Stimulated activated naive B cell treated with anti-CD40 and anti-IgM and Interleukin-4, amounts not matched to agents 10 μg/mL and 1 μg/mL and 100 μg/mL, for 72 hours (primary cell): Measurements from ENCODE around the gene EHMT1.

Source experiments
- ATAC-seq, 2 donors: fragments of 150-1000 bp; cut with Tn5 transposase; replicated peaks; 2 replicates each; pipeline ENCODE4 v1.10.0; 2021; ENCODE audit warnings: moderate library complexity in 1 of 2
- DNase-seq: peaks from one replicate; pipeline ENCODE4 v3.0.0; 2021
- H3K27ac Mint-ChIP-seq: one replicate; pipeline ENCODE4 v1.8.0; 2022; ENCODE audit warnings: mild to moderate bottlenecking, mixed read lengths
- H3K27me3 Mint-ChIP-seq, 2 donors: one replicate each; pipeline ENCODE4 v1.8.0; 2022; ENCODE audit warnings: mixed read lengths in 2 of 2
- H3K36me3 Mint-ChIP-seq, 2 donors: one replicate each; pipeline ENCODE4 v1.8.0; 2022; ENCODE audit warnings: mixed read lengths in 2 of 2, mild to moderate bottlenecking in 1 of 2
- H3K4me1 Mint-ChIP-seq, 2 donors: one replicate each; pipeline ENCODE4 v1.8.0; 2022; ENCODE audit warnings: mixed read lengths in 2 of 2, mild to moderate bottlenecking in 1 of 2
- H3K4me3 Mint-ChIP-seq, 2 donors: one replicate each; pipeline ENCODE4 v1.8.0; 2022; ENCODE audit warnings: mild to moderate bottlenecking in 2 of 2, mixed read lengths in 2 of 2, moderate library complexity in 1 of 2
- H3K9me3 Mint-ChIP-seq, 2 donors: one replicate each; pipeline ENCODE4 v1.8.0; 2022; ENCODE audit warnings: mixed read lengths in 2 of 2, mild to moderate bottlenecking in 1 of 2

The EHMT1 gene

GRCh38 chr9:137787786-137788505 lies 169.1 kb downstream of the EHMT1 start:
- H3K27me3 Mint-ChIP-seq = no peaks in the 10 kb centered on the region
- H3K4me1 Mint-ChIP-seq = peaks cover 11% of the 10 kb centered on the region in 2 donors
- peak overlapping the region; percentile 42 to 44 for H3K4me3 Mint-ChIP-seq
- peak overlapping the region; percentile 74 for H3K27ac Mint-ChIP-seq
- no peak for ATAC-seq
- H3K36me3 Mint-ChIP-seq = peaks cover 53 to 70% of the 10 kb centered on the region in 2 donors
- peaks cover 2 to 3% of the 10 kb centered on the region in 2 donors for H3K9me3 Mint-ChIP-seq
- DNase-seq = no peak

GRCh38 chr9:137788561-137789294 lies 169.9 kb downstream of the EHMT1 start:
- DNase-seq (no peak), ATAC-seq (no peak)
- Mint-ChIP-seq H3K4me1 (peaks cover 6% of the 10 kb centered on the region in 2 donors), H3K9me3 (peaks cover 2 to 3% of the 10 kb centered on the region in 2 donors), H3K36me3 (peaks cover 53 to 78% of the 10 kb centered on the region in 2 donors), H3K27ac (peak overlapping the region; percentile 74), H3K27me3 (no peaks in the 10 kb centered on the region), H3K4me3 (peak overlapping the region; percentile 42 to 44)

- H3K27ac Mint-ChIP-seq = peak overlapping the region; percentile 80
- no peak for DNase-seq
- H3K36me3 Mint-ChIP-seq = peaks cover 52 to 75% of the 10 kb centered on the region in 2 donors
- H3K4me3 Mint-ChIP-seq = no peak overlapping the region
- H3K27me3 Mint-ChIP-seq = no peaks in the 10 kb centered on the region
- peaks cover 2 to 3% of the 10 kb centered on the region in 2 donors for H3K9me3 Mint-ChIP-seq
- ATAC-seq = no peak
- H3K4me1 Mint-ChIP-seq = peaks cover 5 to 6% of the 10 kb centered on the region in 2 donors
Measured at GRCh38 chr9:137789295-137789895, 170.6 kb downstream of the EHMT1 start.

- Mint-ChIP-seq H3K9me3 (peaks cover 2 to 3% of the 10 kb centered on the region in 2 donors), H3K27me3 (no peaks in the 10 kb centered on the region), H3K4me1 (peaks cover 5 to 6% of the 10 kb centered on the region in 2 donors), H3K27ac (no peak overlapping the region), H3K4me3 (no peak overlapping the region), H3K36me3 (peaks cover 60 to 76% of the 10 kb centered on the region in 2 donors)
- no peak for DNase-seq
- no peak for ATAC-seq
Measured at GRCh38 chr9:137791947-137792346, 173.1 kb downstream of the EHMT1 start.

GRCh38 chr9:137793196-137793841 lies 174.5 kb downstream of the EHMT1 start:
- Mint-ChIP-seq H3K4me3 (no peak overlapping the region), H3K4me1 (peaks cover 2% of the 10 kb centered on the region in 2 donors), H3K36me3 (peaks cover 62 to 78% of the 10 kb centered on the region in 2 donors), H3K27ac (peak overlapping the region; percentile 16), H3K9me3 (peaks cover 0 to under 1% of the 10 kb centered on the region in 2 donors), H3K27me3 (no peaks in the 10 kb centered on the region)
- ATAC-seq = no peak
- no peak for DNase-seq

DNA sequence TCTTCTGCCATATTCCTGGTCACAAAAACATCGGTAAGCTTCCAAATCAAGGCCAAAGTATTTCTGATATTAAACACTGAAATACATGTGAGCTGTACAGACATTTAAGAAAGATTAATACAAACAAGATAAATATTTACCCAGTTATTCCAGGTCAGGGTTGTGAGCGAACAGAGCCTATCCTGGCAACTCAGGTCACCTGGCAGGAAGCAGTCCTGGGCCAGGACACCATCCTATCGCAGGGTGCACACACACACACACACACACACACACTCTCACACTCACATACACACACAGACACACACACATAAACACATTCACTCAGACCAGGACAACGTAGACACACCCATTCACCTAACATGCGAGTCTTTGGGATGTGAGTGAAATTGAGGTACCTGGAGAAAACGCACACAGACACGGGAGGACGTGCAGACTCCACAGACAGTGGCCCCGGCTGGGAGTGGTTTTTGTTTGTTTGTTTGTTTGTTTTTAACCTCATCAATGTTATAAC lies 176.4 kb downstream of the EHMT1 start:
- no peaks in the 10 kb centered on the region for H3K9me3 Mint-ChIP-seq
- H3K4me1 Mint-ChIP-seq = peaks cover 0 to 4% of the 10 kb centered on the region in 2 donors
- ATAC-seq (no peak), DNase-seq (no peak)
- H3K4me3 Mint-ChIP-seq = no peak overlapping the region
- H3K27ac Mint-ChIP-seq = no peak overlapping the region
- peaks cover 67 to 84% of the 10 kb centered on the region in 2 donors for H3K36me3 Mint-ChIP-seq
- H3K27me3 Mint-ChIP-seq = no peaks in the 10 kb centered on the region

DNA sequence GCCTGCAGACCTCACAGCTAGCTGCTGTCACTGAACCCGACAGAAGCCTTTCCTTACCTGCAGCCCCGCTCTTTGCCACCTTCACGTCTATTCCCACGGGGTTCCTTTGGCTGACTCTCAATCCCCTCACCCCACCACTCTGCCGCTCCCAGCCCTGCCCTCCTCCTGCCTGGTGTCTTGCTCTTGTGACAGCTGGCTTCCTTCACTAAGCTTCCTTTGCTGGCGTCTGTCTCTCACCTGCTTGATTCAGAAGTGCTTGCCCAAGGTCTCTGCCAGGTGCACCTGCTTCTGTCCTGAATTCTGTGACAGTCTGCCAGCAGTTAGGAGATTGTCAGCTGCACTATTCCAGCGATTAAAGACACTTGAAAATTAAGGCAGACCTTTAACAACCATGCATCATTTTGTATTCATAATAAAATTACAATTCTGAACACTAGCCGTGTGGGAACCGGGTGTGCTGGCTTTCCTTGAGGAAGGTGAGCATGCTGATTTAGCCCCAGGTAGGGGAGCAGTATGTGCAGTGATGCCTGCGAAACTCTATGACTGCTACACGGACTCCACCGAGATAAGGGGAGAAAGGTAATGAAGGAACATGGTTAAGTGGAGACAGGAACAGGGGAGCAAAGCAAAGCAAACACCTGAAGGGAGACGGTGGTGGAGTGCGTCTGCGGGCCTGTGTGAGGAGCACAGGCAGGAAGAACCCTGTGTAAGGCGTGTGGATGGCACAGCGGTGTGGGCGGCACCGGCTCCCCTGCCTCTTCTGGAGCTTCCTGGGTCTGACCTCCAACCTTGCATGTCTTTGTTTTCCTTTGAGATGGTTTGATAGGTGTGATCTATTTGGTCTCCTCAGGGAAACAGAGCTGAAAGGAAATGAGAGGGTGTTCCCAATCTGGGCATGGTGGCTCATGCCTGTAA lies 178.7 kb downstream of the EHMT1 start:
- no peak for DNase-seq
- ATAC-seq = no peak
- Mint-ChIP-seq H3K27me3 (no peaks in the 10 kb centered on the region), H3K4me3 (peak overlapping the region in 1 of 2 donors; percentile 17), H3K36me3 (peaks cover 69 to 90% of the 10 kb centered on the region in 2 donors), H3K27ac (peak overlapping the region; percentile 77), H3K4me1 (peaks cover 4 to 6% of the 10 kb centered on the region in 2 donors), H3K9me3 (no peaks in the 10 kb centered on the region)

DNA sequence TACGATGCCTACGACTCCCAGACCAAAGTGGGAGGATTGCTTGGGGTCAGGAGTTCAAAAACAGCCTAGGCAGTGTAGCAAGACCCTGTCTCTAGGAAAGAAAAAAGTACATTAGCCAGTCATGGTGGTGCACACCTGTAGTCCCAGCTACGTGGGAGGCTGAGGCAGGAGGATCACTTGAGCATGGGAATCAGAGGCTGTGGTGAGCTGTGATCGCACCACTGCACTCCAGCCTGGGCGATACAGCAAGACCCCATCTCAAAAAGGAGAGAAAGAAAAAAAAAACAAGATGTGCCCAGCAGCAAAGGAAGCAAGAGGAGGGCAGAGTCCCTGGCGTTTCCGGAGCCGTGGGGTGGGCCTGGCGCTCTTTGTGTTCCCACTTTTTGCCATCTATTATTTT lies 179.3 kb downstream of the EHMT1 start:
- H3K4me1 Mint-ChIP-seq = peaks cover 6 to 9% of the 10 kb centered on the region in 2 donors
- no peaks in the 10 kb centered on the region for H3K9me3 Mint-ChIP-seq
- H3K27ac Mint-ChIP-seq = peak overlapping the region; percentile 77
- ATAC-seq (no peak), DNase-seq (no peak)
- H3K27me3 Mint-ChIP-seq = no peaks in the 10 kb centered on the region
- no peak overlapping the region for H3K4me3 Mint-ChIP-seq
- H3K36me3 Mint-ChIP-seq = peaks cover 69 to 90% of the 10 kb centered on the region in 2 donors

DNA sequence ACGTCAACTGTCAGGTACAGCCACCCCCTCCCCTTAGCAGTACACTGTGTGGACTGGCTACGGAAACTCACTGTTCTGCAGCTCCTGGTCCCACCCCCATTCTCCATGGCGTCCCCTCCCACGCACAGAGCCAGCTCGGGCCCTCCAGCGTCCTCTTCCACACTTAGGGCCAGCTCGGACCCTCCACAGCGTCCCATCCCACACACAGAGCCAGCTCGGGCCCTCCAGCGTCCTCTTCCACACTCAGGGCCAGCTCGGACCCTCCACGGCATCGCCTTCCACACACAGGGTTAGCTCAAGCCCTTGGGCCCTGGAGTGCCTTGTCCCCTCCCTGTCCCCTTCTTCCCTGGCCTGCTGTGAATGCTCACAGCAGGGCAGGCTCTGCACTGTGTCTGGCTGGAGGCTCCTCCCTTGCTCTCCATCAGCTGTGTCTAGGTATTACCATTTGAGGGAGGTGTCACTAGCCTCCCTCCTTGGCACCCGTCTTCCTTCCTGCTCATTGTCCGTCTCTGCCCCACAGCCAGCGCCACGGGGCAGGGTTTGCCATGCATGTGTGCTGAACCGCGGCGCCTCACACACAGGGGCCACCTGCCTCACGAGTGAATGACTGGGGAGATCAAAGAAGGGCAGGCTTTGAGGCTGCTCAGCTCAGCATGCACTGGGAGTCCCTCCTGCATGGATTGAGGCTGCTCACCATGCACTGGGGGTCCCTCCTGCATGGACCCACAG lies 180.3 kb downstream of the EHMT1 start:
- Mint-ChIP-seq H3K27me3 (no peaks in the 10 kb centered on the region), H3K4me1 (peaks cover 6 to 9% of the 10 kb centered on the region in 2 donors), H3K9me3 (no peaks in the 10 kb centered on the region), H3K36me3 (peaks cover 72 to 91% of the 10 kb centered on the region in 2 donors), H3K4me3 (no peak overlapping the region), H3K27ac (peak overlapping the region; percentile 84)
- no peak for DNase-seq
- no peak for ATAC-seq

DNA sequence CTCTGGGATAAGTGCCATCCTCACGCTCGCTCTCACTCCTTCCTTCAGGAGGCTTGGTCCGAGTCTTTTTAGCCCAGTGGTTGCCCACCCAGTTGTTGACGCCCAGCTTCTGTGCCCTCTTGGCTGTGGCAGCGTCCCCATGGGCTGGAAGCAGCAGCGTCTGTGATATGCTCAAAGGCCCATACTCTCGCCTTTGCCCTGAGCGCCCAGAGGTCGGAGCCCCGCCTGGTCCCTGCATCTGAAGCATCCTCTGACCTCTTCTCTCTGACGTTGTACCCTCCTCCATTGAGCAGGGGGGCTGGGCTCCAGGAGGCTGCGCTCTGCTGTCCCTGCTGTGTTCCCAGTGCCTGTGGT lies 180.8 kb downstream of the EHMT1 start:
- no peak for DNase-seq
- Mint-ChIP-seq H3K4me3 (no peak overlapping the region), H3K4me1 (peaks cover 6 to 9% of the 10 kb centered on the region in 2 donors), H3K27me3 (no peaks in the 10 kb centered on the region), H3K9me3 (no peaks in the 10 kb centered on the region), H3K36me3 (peaks cover 74 to 95% of the 10 kb centered on the region in 2 donors), H3K27ac (peak overlapping the region; percentile 84)
- no peak for ATAC-seq

DNA sequence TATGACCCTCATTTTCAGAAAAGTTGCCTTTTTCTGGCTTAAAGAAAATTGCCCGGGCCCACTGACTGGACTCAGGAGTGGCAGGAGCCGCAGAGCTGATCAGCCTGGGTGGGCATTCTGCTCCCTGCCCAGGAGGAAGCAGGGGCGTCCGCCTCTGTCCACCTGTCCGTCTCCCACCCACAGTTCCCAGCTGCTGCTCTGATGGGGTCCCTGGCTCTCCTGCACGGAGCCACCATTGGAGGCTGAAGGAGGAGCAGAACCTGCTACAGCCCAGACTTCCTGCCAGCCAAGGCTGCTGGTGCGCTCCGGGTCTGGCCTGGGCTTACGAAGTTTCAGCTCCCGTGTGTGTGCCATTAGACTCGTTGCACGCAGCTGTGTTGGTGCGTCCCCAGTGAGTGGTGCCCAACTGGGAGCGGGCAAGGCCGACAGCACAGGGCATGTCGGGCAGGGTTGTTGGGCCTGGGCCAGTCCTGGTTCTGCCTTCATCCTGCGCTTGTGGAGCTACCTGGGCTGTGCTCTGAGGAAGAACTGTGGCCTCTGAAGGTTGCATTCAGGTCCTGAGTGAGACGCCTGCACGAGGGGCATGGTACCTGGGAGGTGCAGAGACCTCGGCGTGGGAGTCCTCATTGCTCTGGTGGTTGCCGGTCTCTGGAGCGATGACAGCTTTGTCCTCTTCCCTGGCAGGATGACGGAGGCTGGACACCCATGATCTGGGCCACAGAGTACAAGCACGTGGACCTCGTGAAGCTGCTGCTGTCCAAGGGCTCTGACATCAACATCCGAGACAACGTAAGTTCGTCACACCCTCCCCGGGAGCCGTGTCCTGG lies 181.6 kb downstream of the EHMT1 start:
- Mint-ChIP-seq H3K4me3 (no peak overlapping the region), H3K36me3 (peaks cover 76 to 95% of the 10 kb centered on the region in 2 donors), H3K4me1 (peaks cover 9 to 10% of the 10 kb centered on the region in 2 donors), H3K27me3 (no peaks in the 10 kb centered on the region), H3K27ac (peak overlapping the region; percentile 86), H3K9me3 (no peaks in the 10 kb centered on the region)
- DNase-seq (no peak), ATAC-seq (no peak)

DNA sequence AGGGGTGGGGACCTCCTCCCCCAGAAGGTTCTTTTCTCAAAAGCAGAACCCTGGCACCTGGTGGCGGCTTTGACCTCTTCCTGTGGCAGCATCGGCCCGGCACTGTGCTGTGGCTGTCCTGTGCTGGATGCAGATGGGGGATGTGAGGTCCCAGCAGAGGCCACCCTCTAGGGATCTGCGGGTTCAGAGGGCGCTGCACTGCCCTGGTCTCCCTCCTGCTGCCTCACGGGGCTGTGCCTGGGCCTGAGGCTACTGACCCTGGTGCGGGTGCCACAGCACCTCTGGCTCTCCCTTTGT lies 182.2 kb downstream of the EHMT1 start:
- DNase-seq (no peak), ATAC-seq (no peak)
- peaks cover 70 to 90% of the 10 kb centered on the region in 2 donors for H3K36me3 Mint-ChIP-seq
- peak overlapping the region; percentile 20 for H3K27ac Mint-ChIP-seq
- H3K4me3 Mint-ChIP-seq = no peak overlapping the region
- H3K9me3 Mint-ChIP-seq = no peaks in the 10 kb centered on the region
- H3K4me1 Mint-ChIP-seq = peaks cover 9 to 10% of the 10 kb centered on the region in 2 donors
- no peaks in the 10 kb centered on the region for H3K27me3 Mint-ChIP-seq
